Mesendoderm (in vitro differentiated cells): ENCODE measurements around the gene PC.
A peak's percentile ranks its signal among the peaks of the same experiment; 100 is the strongest.

Experiments used
- DNase-seq: peaks from one replicate; pipeline ENCODE4 v3.0.0; 2013
- H2AK5ac ChIP-seq: 2 replicates; pipeline ENCODE4 v1.6.1; 2013; ENCODE audit warnings: low read length, inconsistent platforms
- H2BK120ac ChIP-seq: 2 replicates; pipeline ENCODE4 v1.6.1; 2013; ENCODE audit warnings: low read depth, mild to moderate bottlenecking, low read length, moderate library complexity, mixed read lengths
- H2BK15ac ChIP-seq: replicated peaks from 2 replicates; pipeline ENCODE4 v1.6.1; 2013; ENCODE audit warnings: low read depth, mild to moderate bottlenecking, moderate library complexity
- H2BK5ac ChIP-seq: 2 replicates; pipeline ENCODE4 v1.6.1; 2013; ENCODE audit warnings: low read length, inconsistent platforms
- H3K18ac ChIP-seq: 2 replicates; pipeline ENCODE4 v1.6.1; 2013; ENCODE audit warnings: mild to moderate bottlenecking, low read length, mixed read lengths
- H3K23ac ChIP-seq: one replicate; pipeline ENCODE4 v1.6.1; 2013; ENCODE audit warnings: low read length
- H3K27ac ChIP-seq: 2 replicates; pipeline ENCODE4 v1.5.1; 2013; ENCODE audit warnings: low read depth, mild to moderate bottlenecking, inconsistent platforms, low read length, moderate library complexity
- H3K27me3 ChIP-seq: 2 replicates; pipeline ENCODE4 v1.6.1; 2013; ENCODE audit warnings: low read length, control low read depth, mild to moderate bottlenecking, inconsistent platforms; ENCODE audit not compliant: insufficient read depth, poor library complexity
- H3K36me3 ChIP-seq: 2 replicates; pipeline ENCODE4 v1.6.1; 2013; ENCODE audit warnings: low read length, inconsistent platforms; ENCODE audit not compliant: control insufficient read depth, insufficient read depth
- H3K4ac ChIP-seq: one replicate; pipeline ENCODE4 v1.6.1; 2013; ENCODE audit warnings: low read depth, mild to moderate bottlenecking, low read length, moderate library complexity
- H3K4me1 ChIP-seq: 2 replicates; pipeline ENCODE4 v1.6.1; 2013; ENCODE audit warnings: low read depth, low read length, inconsistent platforms; ENCODE audit not compliant: control insufficient read depth
- H3K4me2 ChIP-seq: 2 replicates; pipeline ENCODE4 v1.6.1; 2013; ENCODE audit warnings: low read length
- H3K4me3 ChIP-seq: 2 replicates; pipeline ENCODE4 v1.5.1; 2013; ENCODE audit warnings: mild to moderate bottlenecking, low read length
- H3K56ac ChIP-seq: one replicate; pipeline ENCODE4 v1.6.1; 2013; ENCODE audit warnings: low read length
- H3K79me1 ChIP-seq: 2 replicates; pipeline ENCODE4 v1.6.1; 2013; ENCODE audit warnings: low read length, inconsistent platforms
- H3K79me2 ChIP-seq: 2 replicates; pipeline ENCODE4 v1.6.1; 2013; ENCODE audit warnings: mild to moderate bottlenecking, low read length; ENCODE audit not compliant: control insufficient read depth, insufficient read depth
- H3K9ac ChIP-seq: 2 replicates; pipeline ENCODE4 v1.6.1; 2013; ENCODE audit warnings: low read length, inconsistent platforms
- H4K5ac ChIP-seq: one replicate; pipeline ENCODE4 v1.6.1; 2013; ENCODE audit warnings: low read length
- H4K8ac ChIP-seq: one replicate; pipeline ENCODE4 v1.6.1; 2013; ENCODE audit warnings: low read depth, mild to moderate bottlenecking, control low read depth, low read length, moderate library complexity
- whole genome bisulfite sequencing: extraction: QIAGEN DNeasy Blood & Tissue Kit; methylation state at CpG from one replicate; pipeline ENCODE4 v1.1.7; 2013; ENCODE audit warnings: low lambda C conversion rate, missing lambda C conversion rate; ENCODE audit not compliant: insufficient coverage; ENCODE audit errors: extremely low coverage; 5-methylcytosine and 5-hydroxymethylcytosine counted together

The PC gene

DNA sequence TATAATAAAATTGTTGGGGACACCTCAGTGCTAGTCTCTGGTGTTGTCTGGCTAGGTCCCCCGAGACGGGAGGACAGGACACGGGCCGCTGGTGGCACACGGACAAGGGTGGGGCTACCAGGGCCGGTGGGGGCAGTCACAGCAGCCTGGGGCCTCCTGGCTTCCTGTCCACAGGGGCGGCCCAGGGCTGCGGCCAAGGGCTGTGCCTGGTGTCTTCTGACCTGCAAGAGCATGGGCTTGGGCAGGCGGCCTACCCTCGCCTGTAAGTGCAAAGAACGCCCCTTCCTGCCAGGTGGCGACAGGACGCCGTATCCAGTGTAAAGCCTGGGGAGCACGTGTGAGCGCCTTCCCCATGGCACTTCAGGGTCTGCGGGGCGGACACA lies 97.7 kb downstream of the PC start:
- Histone ChIP-seq H3K23ac (no peak overlapping the region), H3K4me1 (peaks cover 2% of the 10 kb centered on the region), H3K79me2 (peaks cover 5% of the 10 kb centered on the region), H3K4ac (no peak overlapping the region), H2AK5ac (no peak overlapping the region), H3K4me2 (no peak overlapping the region), H3K9ac (no peak overlapping the region), H2BK15ac (no peak overlapping the region), H2BK5ac (no peak overlapping the region), H3K56ac (no peak overlapping the region), H2BK120ac (no peak overlapping the region), H3K27ac (no peak overlapping the region), H3K79me1 (no peaks in the 10 kb centered on the region), H3K18ac (no peak overlapping the region), H4K5ac (no peak overlapping the region), H3K36me3 (no peaks in the 10 kb centered on the region), H3K27me3 (no peaks in the 10 kb centered on the region), H3K4me3 (no peak overlapping the region), H4K8ac (no peak overlapping the region)
- WGBS, result no CpG with 5 or more reads among the region's 18 CpGs
- DNase-seq, result no peak

DNA sequence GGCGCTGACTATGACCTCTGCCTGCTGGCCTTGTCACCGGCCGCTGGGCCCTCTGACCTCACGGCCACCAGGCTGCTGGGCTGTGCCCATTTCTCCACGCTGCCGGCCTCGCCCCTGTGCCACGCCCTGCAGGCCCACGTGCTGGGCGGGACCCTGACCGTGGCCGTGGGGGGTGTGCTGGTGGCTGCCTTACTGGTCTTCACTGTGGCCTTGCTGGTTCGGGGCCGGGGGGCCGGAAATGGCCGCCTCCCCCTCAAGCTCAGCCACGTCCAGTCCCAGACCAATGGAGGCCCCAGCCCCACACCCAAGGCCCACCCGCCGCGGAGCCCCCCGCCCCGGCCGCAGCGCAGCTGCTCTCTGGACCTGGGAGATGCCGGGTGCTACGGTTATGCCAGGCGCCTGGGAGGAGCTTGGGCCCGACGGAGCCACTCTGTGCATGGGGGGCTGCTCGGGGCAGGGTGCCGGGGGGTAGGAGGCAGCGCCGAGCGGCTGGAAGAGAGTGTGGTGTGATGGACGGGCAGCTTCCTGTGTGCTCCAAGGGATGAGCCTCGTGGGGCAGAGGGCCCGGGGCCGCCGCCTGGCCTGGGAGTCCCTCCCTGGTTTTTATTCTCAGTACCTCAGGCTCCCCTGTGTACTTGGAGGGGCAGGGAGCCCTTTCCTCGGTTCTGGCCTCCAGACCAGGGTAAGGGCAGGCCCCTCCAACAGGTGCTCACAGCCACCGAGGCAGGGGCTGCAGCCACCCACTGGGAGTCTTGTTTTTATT lies 98.3 kb downstream of the PC start:
- H3K79me2 ChIP-seq, result peaks cover 5% of the 10 kb centered on the region
- no peak overlapping the region for H4K8ac ChIP-seq
- H3K4ac ChIP-seq, result no peak overlapping the region
- whole genome bisulfite sequencing, result no CpG with 5 or more reads among the region's 41 CpGs
- no peak overlapping the region for H3K56ac ChIP-seq
- no peak overlapping the region for H3K27ac ChIP-seq
- no peak overlapping the region for H2BK120ac ChIP-seq
- H3K79me1 ChIP-seq, result no peaks in the 10 kb centered on the region
- peaks cover 2% of the 10 kb centered on the region for H3K4me1 ChIP-seq
- H3K9ac ChIP-seq, result no peak overlapping the region
- H2BK15ac ChIP-seq, result no peak overlapping the region
- H4K5ac ChIP-seq, result no peak overlapping the region
- H2AK5ac ChIP-seq, result no peak overlapping the region
- no peak overlapping the region for H3K23ac ChIP-seq
- H3K4me3 ChIP-seq, result no peak overlapping the region
- H3K18ac ChIP-seq, result no peak overlapping the region
- H3K4me2 ChIP-seq, result no peak overlapping the region
- no peak for DNase-seq
- no peak overlapping the region for H2BK5ac ChIP-seq
- H3K27me3 ChIP-seq, result no peaks in the 10 kb centered on the region
- no peaks in the 10 kb centered on the region for H3K36me3 ChIP-seq

DNA sequence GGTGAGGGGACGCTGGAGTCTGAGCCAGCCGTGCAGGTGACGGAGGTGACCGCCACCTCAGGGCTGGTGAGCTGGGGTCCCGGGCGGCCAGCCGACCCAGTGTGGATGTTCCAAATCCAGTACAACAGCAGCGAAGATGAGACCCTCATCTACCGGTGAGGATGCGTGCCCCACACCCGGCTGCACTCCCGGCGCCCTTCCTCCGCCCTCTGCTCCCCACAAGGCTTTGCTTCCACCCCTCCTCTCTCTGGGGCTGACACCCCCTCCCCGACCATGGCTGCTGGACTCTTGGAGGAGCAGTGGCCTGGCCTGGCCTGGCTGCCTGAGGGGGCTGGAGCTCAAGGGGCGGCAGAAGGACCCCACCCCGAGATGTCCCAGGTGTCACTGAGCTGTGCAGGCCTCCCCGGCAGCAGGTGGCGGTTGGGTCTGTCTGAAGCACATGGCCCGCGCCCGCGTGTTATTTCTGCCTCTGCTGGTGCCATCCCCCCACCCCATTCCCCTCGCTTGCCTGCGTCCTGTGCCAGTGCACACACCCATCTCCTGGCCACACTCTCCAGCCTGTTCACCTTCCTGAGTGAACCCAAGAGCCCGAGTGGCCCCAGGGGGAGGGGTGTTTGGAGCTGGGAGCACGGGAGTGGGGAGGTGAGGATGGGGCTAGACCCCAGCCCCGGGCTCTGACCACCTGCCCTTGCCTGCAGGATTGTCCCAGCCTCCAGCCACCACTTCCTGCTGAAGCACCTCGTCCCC lies 99.1 kb downstream of the PC start:
- Histone ChIP-seq H3K79me1 (no peaks in the 10 kb centered on the region), H3K4me3 (no peak overlapping the region), H3K18ac (no peak overlapping the region), H3K4me2 (no peak overlapping the region), H4K5ac (no peak overlapping the region), H3K27ac (no peak overlapping the region), H3K9ac (no peak overlapping the region), H3K27me3 (no peaks in the 10 kb centered on the region), H2BK5ac (no peak overlapping the region), H4K8ac (no peak overlapping the region), H3K56ac (no peak overlapping the region), H3K4me1 (peaks cover 2% of the 10 kb centered on the region), H3K79me2 (peaks cover 5% of the 10 kb centered on the region), H3K23ac (no peak overlapping the region), H2BK120ac (no peak overlapping the region), H2BK15ac (no peak overlapping the region), H3K4ac (no peak overlapping the region), H2AK5ac (no peak overlapping the region), H3K36me3 (no peaks in the 10 kb centered on the region)
- WGBS, result no CpG with 5 or more reads among the region's 29 CpGs
- no peak for DNase-seq

DNA sequence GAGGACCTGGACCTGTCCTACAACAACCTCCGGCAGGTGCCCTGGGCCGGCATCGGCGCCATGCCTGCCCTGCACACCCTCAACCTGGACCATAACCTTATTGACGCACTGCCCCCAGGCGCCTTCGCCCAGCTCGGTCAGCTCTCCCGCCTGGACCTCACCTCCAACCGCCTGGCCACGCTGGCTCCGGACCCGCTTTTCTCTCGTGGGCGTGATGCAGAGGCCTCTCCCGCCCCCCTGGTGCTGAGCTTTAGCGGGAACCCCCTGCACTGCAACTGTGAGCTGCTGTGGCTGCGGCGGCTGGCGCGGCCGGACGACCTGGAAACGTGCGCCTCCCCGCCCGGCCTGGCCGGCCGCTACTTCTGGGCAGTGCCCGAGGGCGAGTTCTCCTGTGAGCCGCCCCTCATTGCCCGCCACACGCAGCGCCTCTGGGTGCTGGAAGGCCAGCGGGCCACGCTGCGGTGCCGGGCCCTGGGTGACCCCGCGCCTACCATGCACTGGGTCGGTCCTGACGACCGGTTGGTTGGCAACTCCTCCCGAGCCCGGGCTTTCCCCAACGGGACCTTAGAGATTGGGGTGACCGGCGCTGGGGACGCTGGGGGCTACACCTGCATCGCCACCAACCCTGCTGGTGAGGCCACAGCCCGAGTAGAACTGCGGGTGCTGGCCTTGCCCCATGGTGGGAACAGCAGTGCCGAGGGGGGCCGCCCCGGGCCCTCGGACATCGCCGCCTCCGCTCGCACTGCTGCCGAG lies 99.8 kb downstream of the PC start:
- no peak overlapping the region for H3K4me2 ChIP-seq
- H2BK120ac ChIP-seq, result no peak overlapping the region
- no peak overlapping the region for H2AK5ac ChIP-seq
- DNase-seq, result no peak
- H3K4ac ChIP-seq, result no peak overlapping the region
- peak overlapping the region; percentile 38 for H3K56ac ChIP-seq
- no peak overlapping the region for H4K8ac ChIP-seq
- no peaks in the 10 kb centered on the region for H3K36me3 ChIP-seq
- peaks cover 2% of the 10 kb centered on the region for H3K4me1 ChIP-seq
- H3K23ac ChIP-seq, result no peak overlapping the region
- no peak overlapping the region for H2BK5ac ChIP-seq
- H4K5ac ChIP-seq, result no peak overlapping the region
- no peak overlapping the region for H3K9ac ChIP-seq
- no peak overlapping the region for H3K4me3 ChIP-seq
- no peaks in the 10 kb centered on the region for H3K27me3 ChIP-seq
- H3K18ac ChIP-seq, result no peak overlapping the region
- no peaks in the 10 kb centered on the region for H3K79me1 ChIP-seq
- H3K27ac ChIP-seq, result no peak overlapping the region
- no CpG with 5 or more reads among the region's 62 CpGs for whole genome bisulfite sequencing
- no peak overlapping the region for H2BK15ac ChIP-seq
- H3K79me2 ChIP-seq, result peaks cover 5% of the 10 kb centered on the region

DNA sequence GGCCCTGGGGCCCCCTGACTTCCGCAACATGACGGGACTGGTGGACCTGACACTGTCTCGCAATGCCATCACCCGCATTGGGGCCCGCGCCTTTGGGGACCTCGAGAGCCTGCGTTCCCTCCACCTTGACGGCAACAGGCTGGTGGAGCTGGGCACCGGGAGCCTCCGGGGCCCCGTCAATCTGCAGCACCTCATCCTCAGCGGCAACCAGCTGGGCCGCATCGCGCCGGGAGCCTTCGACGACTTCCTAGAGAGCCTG lies 100.3 kb downstream of the PC start:
- no peak overlapping the region for H3K4me3 ChIP-seq
- no peak overlapping the region for H3K9ac ChIP-seq
- H2BK120ac ChIP-seq, result no peak overlapping the region
- H3K23ac ChIP-seq, result no peak overlapping the region
- no peaks in the 10 kb centered on the region for H3K27me3 ChIP-seq
- no peak overlapping the region for H2AK5ac ChIP-seq
- H3K4me1 ChIP-seq, result peaks cover 2% of the 10 kb centered on the region
- H3K36me3 ChIP-seq, result no peaks in the 10 kb centered on the region
- peaks cover 5% of the 10 kb centered on the region for H3K79me2 ChIP-seq
- H3K18ac ChIP-seq, result no peak overlapping the region
- DNase-seq, result no peak
- no peak overlapping the region for H2BK5ac ChIP-seq
- no peak overlapping the region for H3K4me2 ChIP-seq
- no peak overlapping the region for H4K8ac ChIP-seq
- H2BK15ac ChIP-seq, result no peak overlapping the region
- H3K79me1 ChIP-seq, result no peaks in the 10 kb centered on the region
- no CpG with 5 or more reads among the region's 19 CpGs for WGBS
- no peak overlapping the region for H3K4ac ChIP-seq
- H4K5ac ChIP-seq, result no peak overlapping the region
- H3K27ac ChIP-seq, result no peak overlapping the region
- H3K56ac ChIP-seq, result peak overlapping the region; percentile 99
